Measurements from ENCODE around the gene NUCB1.

The NUCB1 gene

GRCh38 chr19:48961051-48961649 is 61.0 kb downstream of the NUCB1 start:
- no peak overlapping the region for H3K4me3 ChIP-seq (ENCODE audit: low read depth, low read length)

- H3K4me3 ChIP-seq (ENCODE audit: low read depth, low read length) = no peak overlapping the region
Measured at GRCh38 chr19:48961673-48962028, 61.5 kb downstream of the NUCB1 start.

- H3K4me3 ChIP-seq (ENCODE audit: low read depth, low read length) = no peak overlapping the region
Measured at GRCh38 chr19:48962029-48962848, 62.1 kb downstream of the NUCB1 start.

- no peak overlapping the region for H3K4me3 ChIP-seq (ENCODE audit: low read depth, low read length)
Measured at GRCh38 chr19:48962849-48963165, 62.7 kb downstream of the NUCB1 start.

GRCh38 chr19:48963371-48964204 is 63.5 kb downstream of the NUCB1 start:
- H3K4me3 ChIP-seq (ENCODE audit: low read depth, low read length) = peak overlapping the region; percentile 54

GRCh38 chr19:48964205-48965039 is 64.3 kb downstream of the NUCB1 start:
- peak overlapping the region; percentile 54 for H3K4me3 ChIP-seq (ENCODE audit: low read depth, low read length)

GRCh38 chr19:48965040-48965805 is 65.1 kb downstream of the NUCB1 start, which contains the start of gene FTL:
TSS of gene FTL (plus strand) at chr19:48965309. CDS start at chr19:48965508, 199 bp downstream.
- peak within 1 kb of the TSS; percentile 94 for H3K4me3 ChIP-seq (ENCODE audit: low read depth, low read length)

GRCh38 chr19:48965806-48966540 is 65.9 kb downstream of the NUCB1 start:
- peak overlapping the region; percentile 94 for H3K4me3 ChIP-seq (ENCODE audit: low read depth, low read length)

- H3K4me3 ChIP-seq (ENCODE audit: low read depth, low read length) = peak overlapping the region; percentile 94
Measured at GRCh38 chr19:48966541-48967345, 66.6 kb downstream of the NUCB1 start.

GRCh38 chr19:48967346-48968178 is 67.5 kb downstream of the NUCB1 start:
- no peak overlapping the region for H3K4me3 ChIP-seq (ENCODE audit: low read depth, low read length)

GRCh38 chr19:48968179-48968661 is 68.1 kb downstream of the NUCB1 start:
- H3K4me3 ChIP-seq (ENCODE audit: low read depth, low read length) = no peak overlapping the region

GRCh38 chr19:48968813-48969218 is 68.7 kb downstream of the NUCB1 start:
- no peak overlapping the region for H3K4me3 ChIP-seq (ENCODE audit: low read depth, low read length)

- no peak overlapping the region for H3K4me3 ChIP-seq (ENCODE audit: low read depth, low read length)
Measured at GRCh38 chr19:48969276-48970138, 69.4 kb downstream of the NUCB1 start.

GRCh38 chr19:48970139-48970766 is 70.1 kb downstream of the NUCB1 start:
- H3K4me3 ChIP-seq (ENCODE audit: low read depth, low read length) = no peak overlapping the region

- no peak overlapping the region for H3K4me3 ChIP-seq (ENCODE audit: low read depth, low read length)
Measured at GRCh38 chr19:48970923-48971395, 70.8 kb downstream of the NUCB1 start.

All from iPS-11a (cell line).